GM13977 (cell line): ENCODE measurements around the gene GCH1.

Experiments
- DNase-seq: peaks from one replicate; pipeline ENCODE4 v3.0.0; 2012; ENCODE audit warnings: low spot score
- CTCF ChIP-seq: IDR thresholded peaks from 2 replicates; pipeline ENCODE4 v1.5.1; 2012; ENCODE audit warnings: mild to moderate bottlenecking, control low read depth; ENCODE audit not compliant: insufficient read depth; ENCODE audit errors: extremely low read depth, missing control alignments
- in situ Hi-C: fragments of 300-500 bp; cut with MboI; formaldehyde crosslinking; loops from one replicate; pipeline ENCODE4 v1.12.0; 2022; ENCODE audit warnings: low sequenced_read_pairs, low pct_unique_long_range_greater_than_20kb, mixed read lengths, inconsistent platforms; ENCODE audit not compliant: unreplicated experiment

Gene GCH1

GRCh38 chr14:54829486-54830224 is 73.0 kb downstream of the GCH1 start:
- in situ Hi-C loops = no loop called here
- TF ChIP-seq CTCF = no peak
- no peak for DNase-seq

- DNase-seq = no peak
- no peak for TF ChIP-seq CTCF
- in situ Hi-C loops = no loop called here
Measured at GRCh38 chr14:54828037-54828436, 74.6 kb downstream of the GCH1 start.

- no peak for DNase-seq
- no peak for TF ChIP-seq CTCF
- in situ Hi-C loops = no loop called here
Measured at GRCh38 chr14:54823757-54824549, 78.7 kb downstream of the GCH1 start.

- no peak for DNase-seq
- no peak for TF ChIP-seq CTCF
- in situ Hi-C loops = no loop called here
Measured at GRCh38 chr14:54822685-54823084, 79.9 kb downstream of the GCH1 start.

GRCh38 chr14:54818201-54819133 is 84.2 kb downstream of the GCH1 start:
- DNase-seq = no peak
- in situ Hi-C loops = no loop called here
- TF ChIP-seq CTCF = no peak

GRCh38 chr14:54817506-54817905 is 85.1 kb downstream of the GCH1 start:
- TF ChIP-seq CTCF = no peak
- DNase-seq = no peak
- in situ Hi-C loops = no loop called here
